ENCODE measurements around the gene LDHA.
A peak's percentile ranks its signal among the peaks of the same experiment; 100 is the strongest.

The LDHA gene

DNA sequence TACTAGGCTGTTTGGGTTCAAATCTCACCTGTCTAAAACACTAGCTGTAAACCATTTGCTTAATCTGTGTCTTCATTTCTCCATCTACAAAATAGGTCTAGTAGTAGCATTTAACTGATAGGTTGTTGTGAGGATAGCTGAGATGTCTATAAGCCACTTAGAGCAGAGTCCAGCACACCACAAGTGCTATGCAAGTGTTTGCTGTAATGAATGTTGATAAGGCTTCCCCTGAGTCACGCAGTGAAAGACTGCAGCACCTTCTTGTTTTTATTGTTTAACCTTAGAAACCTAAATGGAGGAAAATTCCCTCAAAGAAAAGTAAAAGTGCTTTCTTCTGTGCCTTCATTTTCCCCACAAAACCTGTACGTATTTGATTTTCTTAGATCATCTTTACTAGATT is 23.1 kb upstream of the LDHA start:
- Mint-ChIP-seq H3K27me3 (ENCODE audit: low read depth, poor library complexity) (no peaks in the 10 kb centered on the region), H3K36me3 (ENCODE audit: low read depth) (peaks cover 11% of the 10 kb centered on the region), H3K4me1 (no peaks in the 10 kb centered on the region), H3K4me3 (no peak overlapping the region), H3K9me3 (no peaks in the 10 kb centered on the region), H3K27ac (no peak overlapping the region)
- DNase-seq, result no peak
- TF ChIP-seq, protein P1, sequence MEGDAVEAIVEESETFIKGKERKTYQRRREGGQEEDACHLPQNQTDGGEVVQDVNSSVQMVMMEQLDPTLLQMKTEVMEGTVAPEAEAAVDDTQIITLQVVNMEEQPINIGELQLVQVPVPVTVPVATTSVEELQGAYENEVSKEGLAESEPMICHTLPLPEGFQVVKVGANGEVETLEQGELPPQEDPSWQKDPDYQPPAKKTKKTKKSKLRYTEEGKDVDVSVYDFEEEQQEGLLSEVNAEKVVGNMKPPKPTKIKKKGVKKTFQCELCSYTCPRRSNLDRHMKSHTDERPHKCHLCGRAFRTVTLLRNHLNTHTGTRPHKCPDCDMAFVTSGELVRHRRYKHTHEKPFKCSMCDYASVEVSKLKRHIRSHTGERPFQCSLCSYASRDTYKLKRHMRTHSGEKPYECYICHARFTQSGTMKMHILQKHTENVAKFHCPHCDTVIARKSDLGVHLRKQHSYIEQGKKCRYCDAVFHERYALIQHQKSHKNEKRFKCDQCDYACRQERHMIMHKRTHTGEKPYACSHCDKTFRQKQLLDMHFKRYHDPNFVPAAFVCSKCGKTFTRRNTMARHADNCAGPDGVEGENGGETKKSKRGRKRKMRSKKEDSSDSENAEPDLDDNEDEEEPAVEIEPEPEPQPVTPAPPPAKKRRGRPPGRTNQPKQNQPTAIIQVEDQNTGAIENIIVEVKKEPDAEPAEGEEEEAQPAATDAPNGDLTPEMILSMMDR (IDR thresholded peaks at IDR 0.05), result no peak

DNA sequence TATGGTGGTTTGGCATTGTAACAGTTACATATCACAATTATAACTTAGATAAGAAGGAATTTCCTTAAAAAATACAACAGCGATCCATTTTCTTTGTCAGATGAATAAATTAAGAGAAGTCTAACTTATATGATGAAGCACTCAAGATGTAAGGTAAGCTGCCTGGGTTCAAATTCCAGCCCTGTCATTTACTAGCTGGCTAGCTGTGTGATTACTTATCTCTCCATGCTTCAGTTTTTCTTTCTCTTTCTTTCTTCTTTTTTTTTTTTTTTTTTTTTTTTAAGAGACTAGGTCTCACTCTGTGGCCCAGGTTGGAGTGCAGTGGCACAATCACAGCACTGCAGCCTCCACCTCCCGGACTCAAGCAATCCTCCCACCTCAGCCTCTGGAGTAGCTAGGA is 22.2 kb upstream of the LDHA start:
- DNase-seq, result no peak
- TF ChIP-seq, protein P1 (IDR thresholded peaks at IDR 0.05), result no peak
- no peaks in the 10 kb centered on the region for H3K27me3 Mint-ChIP-seq (ENCODE audit: low read depth, poor library complexity)
- H3K9me3 Mint-ChIP-seq, result no peaks in the 10 kb centered on the region
- H3K27ac Mint-ChIP-seq, result peak overlapping the region; percentile 57
- H3K36me3 Mint-ChIP-seq (ENCODE audit: low read depth), result peaks cover 2% of the 10 kb centered on the region
- H3K4me1 Mint-ChIP-seq, result peaks cover 4% of the 10 kb centered on the region
- no peak overlapping the region for H3K4me3 Mint-ChIP-seq

DNA sequence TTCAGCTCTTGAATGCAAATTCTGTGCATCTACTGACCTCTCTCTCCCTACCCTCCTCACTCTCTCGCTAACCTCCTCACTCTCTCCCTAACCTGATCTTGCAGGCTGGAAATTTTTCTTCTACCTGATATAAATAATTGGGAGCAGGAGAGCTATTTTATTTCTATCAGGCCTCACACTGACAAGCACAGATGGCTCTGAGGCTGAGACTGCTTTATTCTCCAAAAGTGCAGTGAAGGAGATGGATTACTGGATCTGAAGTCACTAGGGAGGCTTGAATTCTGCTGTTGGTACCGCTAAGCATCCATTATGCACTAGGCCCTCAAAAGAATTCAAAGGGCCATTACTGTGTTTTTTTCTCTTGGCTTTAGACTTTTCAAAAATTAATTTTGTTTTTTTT is 19.4 kb upstream of the LDHA start:
- Mint-ChIP-seq H3K36me3 (ENCODE audit: low read depth) (no peaks in the 10 kb centered on the region), H3K27me3 (ENCODE audit: low read depth, poor library complexity) (no peaks in the 10 kb centered on the region), H3K27ac (no peak overlapping the region), H3K9me3 (no peaks in the 10 kb centered on the region), H3K4me3 (no peak overlapping the region), H3K4me1 (peaks cover 4% of the 10 kb centered on the region)
- TF ChIP-seq, protein P1 (IDR thresholded peaks at IDR 0.05), result no peak
- no peak for DNase-seq

DNA sequence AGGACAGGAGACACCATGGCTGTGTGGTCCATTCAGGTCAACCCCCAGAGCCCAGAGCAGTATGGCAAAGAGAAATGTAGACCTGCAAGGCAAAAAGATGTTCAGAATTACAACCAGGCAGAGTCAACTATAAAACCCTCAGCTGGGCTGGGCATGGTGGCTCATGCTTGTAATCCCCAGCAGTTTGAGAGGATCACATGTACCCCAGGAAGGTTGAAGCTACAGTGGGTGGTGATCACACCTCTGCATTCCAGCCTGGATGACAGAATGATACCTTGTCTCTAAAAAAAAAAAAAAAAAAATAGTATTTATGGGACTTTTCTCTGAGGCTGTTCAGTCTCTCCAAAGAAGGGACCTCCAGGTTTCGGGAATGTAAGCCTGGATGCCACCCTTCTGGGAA is 18.4 kb upstream of the LDHA start:
- H3K27ac Mint-ChIP-seq, result no peak overlapping the region
- H3K27me3 Mint-ChIP-seq (ENCODE audit: low read depth, poor library complexity), result no peaks in the 10 kb centered on the region
- H3K4me3 Mint-ChIP-seq, result no peak overlapping the region
- peaks cover 4% of the 10 kb centered on the region for H3K4me1 Mint-ChIP-seq
- H3K9me3 Mint-ChIP-seq, result no peaks in the 10 kb centered on the region
- TF ChIP-seq, protein P1 (IDR thresholded peaks at IDR 0.05), result no peak
- no peaks in the 10 kb centered on the region for H3K36me3 Mint-ChIP-seq (ENCODE audit: low read depth)
- no peak for DNase-seq

DNA sequence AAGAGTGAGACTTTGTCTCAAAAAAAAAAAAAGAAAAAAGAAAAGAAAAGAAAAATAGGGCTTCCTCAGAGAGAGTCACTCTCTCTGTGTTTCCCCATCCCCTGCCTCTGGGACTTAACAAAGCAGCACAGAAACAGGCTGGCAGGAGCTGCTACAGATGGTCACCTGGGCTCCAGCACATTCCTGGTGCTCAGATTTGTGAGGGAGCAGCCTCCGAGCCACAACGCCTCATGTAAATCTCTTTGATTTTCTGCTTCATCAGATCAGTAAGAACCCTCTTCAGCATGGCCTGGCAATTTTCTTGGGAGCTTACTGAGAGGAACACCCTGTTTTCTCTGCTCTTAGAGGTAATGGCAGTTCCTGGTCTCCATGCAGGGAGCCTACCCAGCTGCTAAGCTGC is 15.2 kb upstream of the LDHA start:
- Mint-ChIP-seq H3K36me3 (ENCODE audit: low read depth) (no peaks in the 10 kb centered on the region), H3K9me3 (no peaks in the 10 kb centered on the region), H3K27me3 (ENCODE audit: low read depth, poor library complexity) (no peaks in the 10 kb centered on the region), H3K4me1 (peaks cover 21% of the 10 kb centered on the region), H3K27ac (peak overlapping the region; percentile 68), H3K4me3 (no peak overlapping the region)
- no peak for DNase-seq
- TF ChIP-seq, protein P1 (IDR thresholded peaks at IDR 0.05), result no peak

DNA sequence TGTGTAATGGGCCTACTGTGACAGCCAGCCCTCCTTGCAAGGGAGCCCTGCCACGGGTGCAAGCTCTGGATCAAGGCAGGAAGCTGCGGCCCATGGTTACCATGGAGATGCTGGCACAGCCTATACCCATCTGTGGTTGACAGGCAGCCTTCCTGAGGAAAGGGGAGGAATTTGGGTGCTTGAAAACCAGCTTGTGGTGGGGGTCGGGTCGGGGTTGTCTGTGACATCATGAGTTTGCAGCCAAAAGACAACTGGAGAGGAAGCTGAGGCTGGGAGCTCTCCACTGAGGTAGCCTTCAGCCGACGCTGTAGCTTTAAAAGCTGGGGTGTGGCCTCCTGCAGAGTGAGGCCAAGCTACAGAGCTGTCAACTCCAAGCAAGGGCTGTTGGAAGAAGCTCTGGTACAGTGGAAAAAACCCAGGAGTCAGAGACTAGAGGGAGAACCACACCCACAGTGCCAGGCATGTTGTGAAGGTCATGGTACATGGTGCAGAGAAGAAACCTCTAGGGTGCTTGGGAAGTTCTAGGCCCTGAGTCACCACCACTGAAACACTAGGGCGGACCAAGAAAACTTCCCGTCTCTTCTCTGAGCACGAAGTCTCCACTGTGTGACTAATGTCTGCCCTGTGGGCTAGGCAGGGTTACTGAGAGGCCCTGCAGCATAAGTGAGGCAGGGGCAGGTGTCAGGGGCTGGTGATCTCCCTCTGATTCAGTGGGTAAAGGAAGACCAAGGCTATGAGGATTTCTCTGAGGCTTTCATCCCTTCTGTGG is 10.8 kb upstream of the LDHA start:
- Mint-ChIP-seq H3K9me3 (no peaks in the 10 kb centered on the region), H3K36me3 (ENCODE audit: low read depth) (no peaks in the 10 kb centered on the region), H3K4me3 (no peak overlapping the region), H3K4me1 (peaks cover 29% of the 10 kb centered on the region), H3K27ac (peak overlapping the region; percentile 99), H3K27me3 (ENCODE audit: low read depth, poor library complexity) (peaks cover 2% of the 10 kb centered on the region)
- no peak for DNase-seq
- TF ChIP-seq, protein P1 (IDR thresholded peaks at IDR 0.05), result no peak
